ENCODE measurements around the gene SRSF11. TPM values are rescaled to one million over a fixed set of nuclear protein-coding genes. Genes with fewer than 3 reads are reported as not detected.

SRSF11 gene
- total and polyA plus RNA-seq, 2 of the 4 experiments (the other 2 are of a cell fraction): 94.5 to 149 TPM

- in situ Hi-C loops (cut with MboI; ENCODE audit: low sequenced_read_pairs) (no loop called here), dilution Hi-C loops (cut with HindIII; ENCODE audit: low sequenced_read_pairs, unreplicated experiment) (no loop called here), intact Hi-C loops (cut with micrococcal nuclease) (no loop called here)
- BruUV-seq (replicated peaks): no TSS peak
- H3K4me1 ChIP-seq (ENCODE audit: control insufficient read depth, insufficient read depth, low read length): no peaks in the 10 kb centered on the region
- H2BK5ac ChIP-seq (ENCODE audit: low read depth, low read length, poor library complexity, severe bottlenecking): no peak overlapping the region
- no peak overlapping the region for H3K27ac ChIP-seq (ENCODE audit: insufficient read depth, low read length)
- no peak overlapping the region for H3K4me2 ChIP-seq (ENCODE audit: low read depth, low read length)
- no peak overlapping the region for H3K14ac ChIP-seq (replicated peaks; ENCODE audit: low read depth, low read length)
- no peaks in the 10 kb centered on the region for H3K9me1 ChIP-seq (ENCODE audit: insufficient read depth, low read length)
- no peak overlapping the region for H2BK120ac ChIP-seq (ENCODE audit: low read depth, low read length)
- H3K4ac ChIP-seq (ENCODE audit: low read depth, low read length): no peak overlapping the region
- POLR2A ChIA-PET (ENCODE audit: unreplicated experiment): no interaction called here
- ATAC-seq (ENCODE audit: low read depth): no peak
- DNase-seq: no peak
- no peak overlapping the region for H3K56ac ChIP-seq (ENCODE audit: extremely low read depth, insufficient read depth, low read length)
- peaks cover 20 to 30% of the 10 kb centered on the region in 2 experiments; a peak in 3 of 4 replicates for H3K79me1 ChIP-seq (ENCODE audit: low read depth in 1 of 2, low read length in 2 of 2)
- H3K23ac ChIP-seq (ENCODE audit: low read depth, low read length): no peak overlapping the region
- H4K20me1 ChIP-seq (ENCODE audit: insufficient read depth, low read length): no peaks in the 10 kb centered on the region
- no peak overlapping the region for H2AFZ ChIP-seq (replicated peaks; ENCODE audit: low read length, poor library complexity)
- no peak for TF ChIP-seq NFE2L2 (IDR thresholded peaks at IDR 0.05; ENCODE audit: low read depth, low read length)
- no peak for TF ChIP-seq CTCF (conservative IDR thresholded peaks at IDR 0.05; ENCODE audit: low read depth, low read length)
- no peak for TF ChIP-seq MXI1 (IDR thresholded peaks at IDR 0.05; ENCODE audit: borderline replicate concordance, low read depth, low read length)
- TF ChIP-seq MAFK (IDR thresholded peaks at IDR 0.05; ENCODE audit: low read depth, low read length): no peak
- no peak for TF ChIP-seq CEBPB (IDR thresholded peaks at IDR 0.05; ENCODE audit: low read depth, low read length)
- TF ChIP-seq MAZ (IDR thresholded peaks at IDR 0.05; ENCODE audit: borderline replicate concordance, low read depth, low read length): no peak
- TF ChIP-seq POLR2A (IDR thresholded peaks at IDR 0.05; ENCODE audit: low read depth, low read length): no peak
- no peak for TF ChIP-seq USF2 (IDR thresholded peaks at IDR 0.05; ENCODE audit: low read depth, low read length)
- no peak for TF ChIP-seq ELK1 (IDR thresholded peaks at IDR 0.05; ENCODE audit: borderline replicate concordance, low read depth, low read length)
- no peak for TF ChIP-seq FOS (IDR thresholded peaks at IDR 0.05; ENCODE audit: low read depth, low read length)
- no peak for TF ChIP-seq RCOR1 (IDR thresholded peaks at IDR 0.05; ENCODE audit: insufficient replicate concordance, low read length)
- TF ChIP-seq SMC3 (IDR thresholded peaks at IDR 0.05; ENCODE audit: low read depth, low read length): no peak
- TF ChIP-seq RAD21 (IDR thresholded peaks at IDR 0.05; ENCODE audit: low read length): no peak
- TF ChIP-seq CHD1 (IDR thresholded peaks at IDR 0.05; ENCODE audit: low read depth, low read length): no peak
- no peak for TF ChIP-seq BHLHE40 (IDR thresholded peaks at IDR 0.05; ENCODE audit: low read depth, low read length)
- TF ChIP-seq RFX5 (IDR thresholded peaks at IDR 0.05; ENCODE audit: low read depth, low read length): no peak
- H4K8ac ChIP-seq (ENCODE audit: low read depth in 2 of 2, low read length in 2 of 2): no peak overlapping the region
- H3K18ac ChIP-seq (ENCODE audit: low read depth, low read length): no peak overlapping the region
- no peak overlapping the region for H3K9ac ChIP-seq (ENCODE audit: low read depth, low read length)
- H2BK20ac ChIP-seq (ENCODE audit: low read depth, low read length): no peak overlapping the region
- H3K9me3 ChIP-seq (ENCODE audit: control insufficient read depth, insufficient read depth, low read length): no peaks in the 10 kb centered on the region
- no peak overlapping the region for H2AK9ac ChIP-seq (replicated peaks; ENCODE audit: low read depth, low read length, poor library complexity)
- no peak overlapping the region for H4K5ac ChIP-seq (ENCODE audit: low read depth, low read length)
- H2AK5ac ChIP-seq (ENCODE audit: low read depth, low read length): no peak overlapping the region
- no peaks in the 10 kb centered on the region; the same call in 1 of the 2 replicates for H3K36me3 ChIP-seq (ENCODE audit: control insufficient read depth, insufficient read depth, low read length)
- no peaks in the 10 kb centered on the region for H3K27me3 ChIP-seq (ENCODE audit: control insufficient read depth, insufficient read depth, low read length)
- no peak overlapping the region for H3K4me3 ChIP-seq (ENCODE audit: insufficient read depth, low read depth, low read length)
- CTCF ChIA-PET: no interaction called here
- no peak overlapping the region for H4K91ac ChIP-seq (ENCODE audit: insufficient read depth, low read depth, low read length)
- H2BK15ac ChIP-seq (ENCODE audit: low read depth, low read length): no peak overlapping the region
These were observed 26.6 kb upstream of the SRSF11 start for GRCh38 chr1:70194601-70195000.
